Measurements from ENCODE around the gene WDFY2. TPM values are rescaled to one million over a fixed set of nuclear protein-coding genes. Genes with fewer than 3 reads are reported as not detected.

Gene WDFY2
- total RNA-seq, 4 donors from 2014 or later = 17.6 to 36.4 (median 22.0) TPM

GRCh38 chr13:51596541-51596940, 12.3 kb downstream of the WDFY2 start:
- no peak for TF ChIP-seq CTCF (IDR thresholded peaks at IDR 0.05; ENCODE audit: low read depth)

DNA sequence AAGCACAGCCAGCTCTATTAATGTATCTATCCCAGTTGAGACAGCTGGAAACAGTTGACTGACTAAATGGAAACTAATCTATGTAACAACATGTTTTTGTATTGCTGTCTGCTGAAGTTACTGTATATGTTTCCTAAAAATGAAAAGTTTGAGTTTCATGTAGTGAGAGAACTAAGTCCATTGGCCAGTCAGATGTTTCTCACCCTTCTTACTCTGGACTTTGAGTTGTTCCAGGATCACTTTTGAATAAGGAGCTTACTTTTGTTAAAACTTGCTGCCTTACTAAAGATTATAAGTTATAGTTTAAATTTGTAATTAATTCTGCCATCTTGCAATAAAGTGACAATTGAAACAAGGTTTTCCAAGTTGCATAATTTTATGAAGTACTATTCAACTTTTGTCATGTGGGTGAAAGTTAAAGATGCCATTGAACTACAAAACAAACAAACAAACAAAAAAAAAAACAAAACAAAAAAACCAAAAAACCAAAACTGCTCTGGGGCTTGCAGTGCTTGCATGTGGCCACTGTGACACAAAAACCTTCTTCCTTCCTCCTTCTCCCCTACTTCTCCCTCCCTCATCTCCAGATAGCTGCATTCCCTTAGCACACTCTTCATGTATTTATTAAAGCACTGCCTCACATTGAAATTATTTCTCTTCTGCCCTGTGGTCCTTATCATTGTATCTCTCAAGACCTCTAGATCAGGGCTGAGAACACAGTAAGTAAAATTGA, 15.3 kb downstream of the WDFY2 start:
- no peak for TF ChIP-seq CTCF (IDR thresholded peaks at IDR 0.05; ENCODE audit: low read depth)

DNA sequence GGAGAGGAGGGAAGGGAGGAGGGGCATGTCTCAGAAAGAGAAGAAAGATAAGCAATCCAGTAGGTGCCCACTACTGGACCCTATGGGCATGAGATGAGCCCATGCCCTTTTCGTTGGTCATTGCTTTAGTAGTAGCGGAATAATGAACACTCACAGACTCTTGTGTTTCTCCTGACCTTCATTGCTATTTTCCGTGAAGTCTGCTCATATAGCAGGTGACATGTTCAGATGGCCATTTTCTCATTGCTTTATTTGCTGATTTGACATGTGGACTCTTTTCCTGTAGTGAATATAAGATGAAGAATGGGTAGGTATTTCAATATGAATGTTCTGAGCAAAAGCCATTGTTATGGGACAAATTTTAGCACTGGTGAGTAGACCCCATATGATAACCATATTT, 16.4 kb downstream of the WDFY2 start:
- no peak for TF ChIP-seq CTCF (IDR thresholded peaks at IDR 0.05; ENCODE audit: low read depth)

DNA sequence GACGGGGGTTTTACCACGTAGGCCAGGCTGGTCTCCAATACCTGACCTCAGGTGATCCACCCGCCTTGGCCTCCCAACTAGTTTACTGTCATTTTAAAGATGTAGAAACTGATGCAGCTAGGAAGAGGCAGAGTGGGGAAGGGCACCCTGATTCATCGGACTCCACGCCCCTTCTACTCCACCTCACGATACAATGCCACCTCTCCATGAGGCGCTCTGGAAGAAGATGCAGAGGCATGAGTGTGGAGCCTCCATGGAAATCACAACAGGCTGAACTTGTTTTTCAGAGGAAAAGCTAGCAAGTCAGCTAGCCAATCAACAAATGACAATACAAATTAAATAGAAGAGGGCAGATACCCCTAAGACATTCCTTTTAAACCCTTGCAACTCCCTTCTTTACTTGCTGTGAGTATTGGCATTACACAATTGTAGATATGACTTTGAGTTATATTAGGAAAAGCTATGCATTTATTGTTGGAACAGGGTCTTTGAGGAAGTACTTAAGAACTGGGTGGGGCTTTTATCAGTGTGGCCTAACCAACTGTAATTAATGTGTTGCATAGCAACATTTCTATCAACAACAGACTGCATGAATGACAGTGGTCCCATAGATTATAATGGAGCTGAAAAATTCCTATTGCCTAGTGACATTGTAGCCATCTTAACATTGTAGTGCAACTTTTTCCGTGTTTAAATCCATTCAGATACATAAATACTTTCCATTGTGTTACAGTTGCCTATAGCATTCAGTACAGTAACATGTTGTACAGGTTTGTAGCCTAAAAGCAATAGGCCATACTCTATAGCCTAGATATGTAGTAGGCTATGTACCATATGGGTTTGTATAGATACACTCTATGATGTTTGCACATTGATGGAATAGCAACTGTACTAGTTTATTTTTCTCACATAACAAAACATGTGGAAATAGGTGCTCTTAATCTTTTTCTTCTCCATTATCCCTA, 17.6 kb downstream of the WDFY2 start:
- TF ChIP-seq CTCF (IDR thresholded peaks at IDR 0.05; ENCODE audit: low read depth) = no peak

GRCh38 chr13:51603716-51604115, 19.5 kb downstream of the WDFY2 start:
- no peak for TF ChIP-seq CTCF (IDR thresholded peaks at IDR 0.05; ENCODE audit: low read depth)

DNA sequence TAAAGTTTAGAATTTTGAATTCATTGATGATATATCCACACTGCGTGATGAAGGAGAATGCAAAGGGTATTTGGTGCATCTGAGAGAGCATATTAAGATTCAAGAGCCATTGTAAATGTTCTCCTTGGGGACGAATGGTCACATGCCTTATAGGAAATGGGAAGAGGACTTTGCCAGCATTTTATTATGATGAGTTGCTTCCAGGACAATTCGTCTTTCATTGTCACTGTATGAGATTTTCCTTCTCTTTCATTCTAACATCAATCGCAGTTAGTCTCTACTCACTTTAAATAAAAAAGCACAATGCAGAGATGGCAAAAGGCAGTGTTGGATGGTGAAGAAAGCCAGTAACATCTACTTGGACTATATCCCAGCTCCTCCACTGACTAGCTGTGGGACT, 21.4 kb downstream of the WDFY2 start:
- no peak for TF ChIP-seq CTCF (IDR thresholded peaks at IDR 0.05; ENCODE audit: low read depth)

- no peak for TF ChIP-seq CTCF (IDR thresholded peaks at IDR 0.05; ENCODE audit: low read depth)
Observed at GRCh38 chr13:51607165-51607564, 22.9 kb downstream of the WDFY2 start.

Data from subcutaneous adipose tissue (tissue), 4 donors.